NCI-H1417 (cell line): Measurements from ENCODE around the gene CAMK2N2.
"Not testable (repeated sequence)": the region's sequence is repeated elsewhere in the genome, so short reads cannot be mapped to it uniquely, and the experiment has no call there.

Source experiments
- DNase-seq, 3 experiments: peaks; one replicate each; lab custom pipeline; 2025; lab: John Stamatoyannopoulos, UW

The CAMK2N2 gene

GRCh38 chr3:184272269-184272668, 10.9 kb upstream of the CAMK2N2 start:
- DNase-seq: no peak

DNA sequence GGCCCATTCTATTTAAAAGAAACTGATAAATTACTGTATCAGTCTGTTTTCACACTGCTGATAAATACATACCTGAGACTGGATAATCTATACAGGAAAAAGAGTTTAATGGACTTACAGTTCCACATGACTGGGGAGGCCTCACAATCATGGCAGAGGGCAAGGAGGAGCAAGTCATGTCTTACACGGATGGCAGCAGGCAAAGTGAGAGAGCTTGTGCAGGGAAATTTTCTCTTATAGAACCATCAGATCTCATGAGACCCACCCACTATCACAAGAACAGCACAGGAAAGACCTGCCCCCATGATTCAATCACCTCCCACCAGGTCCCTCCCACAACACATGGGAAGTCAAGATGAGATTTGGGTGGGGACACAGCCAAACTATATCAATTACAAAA, 5.9 kb upstream of the CAMK2N2 start:
- DNase-seq: not testable (repeated sequence)

GRCh38 chr3:184262764-184263179, 1.4 kb upstream of the CAMK2N2 start:
- peak in 1 of 3 experiments; percentile 51 for DNase-seq

- peak; percentile 74 to 95 (median 92) for DNase-seq
Measured at GRCh38 chr3:184261854-184262763, 756 bp upstream of the CAMK2N2 start.

GRCh38 chr3:184260724-184261269, 556 bp downstream of the CAMK2N2 start:
- DNase-seq: peak; percentile 8 to 83 (median 80)

- peak in 2 of 3 experiments; percentile 77 for DNase-seq
Measured at GRCh38 chr3:184259878-184260723, 1.3 kb downstream of the CAMK2N2 start.

DNA sequence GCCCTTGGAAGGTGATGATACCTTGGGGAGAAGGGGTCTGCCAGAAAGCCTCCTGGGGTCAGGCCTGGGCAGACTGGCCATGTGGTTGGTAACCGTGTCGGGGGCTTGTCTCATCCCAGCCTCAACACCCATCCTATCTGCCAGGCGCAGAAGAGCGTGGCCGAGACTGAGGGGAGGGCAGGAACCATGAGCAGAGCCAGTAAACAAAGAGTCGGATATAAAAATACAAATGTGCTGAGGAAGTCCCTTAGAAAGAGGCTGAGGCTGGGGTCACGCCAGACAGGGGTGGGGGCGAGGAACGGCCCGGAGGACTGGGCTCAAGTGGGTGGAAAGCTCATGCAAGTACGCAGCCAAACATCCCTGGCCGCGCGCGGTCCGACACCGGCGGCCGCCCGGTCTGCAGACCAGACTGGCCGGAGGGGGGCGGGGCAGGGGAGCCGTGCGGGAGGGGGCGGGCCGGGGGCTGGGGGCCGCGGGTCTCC, 1.9 kb downstream of the CAMK2N2 start:
- peak in 1 of 3 experiments; percentile 47 for DNase-seq

- no peak for DNase-seq
Measured at GRCh38 chr3:184258926-184259325, 2.4 kb downstream of the CAMK2N2 start.

GRCh38 chr3:184257083-184257915, 4.1 kb downstream of the CAMK2N2 start:
- no peak for DNase-seq

- DNase-seq: no peak
Measured at GRCh38 chr3:184255291-184256039, 5.9 kb downstream of the CAMK2N2 start.

DNA sequence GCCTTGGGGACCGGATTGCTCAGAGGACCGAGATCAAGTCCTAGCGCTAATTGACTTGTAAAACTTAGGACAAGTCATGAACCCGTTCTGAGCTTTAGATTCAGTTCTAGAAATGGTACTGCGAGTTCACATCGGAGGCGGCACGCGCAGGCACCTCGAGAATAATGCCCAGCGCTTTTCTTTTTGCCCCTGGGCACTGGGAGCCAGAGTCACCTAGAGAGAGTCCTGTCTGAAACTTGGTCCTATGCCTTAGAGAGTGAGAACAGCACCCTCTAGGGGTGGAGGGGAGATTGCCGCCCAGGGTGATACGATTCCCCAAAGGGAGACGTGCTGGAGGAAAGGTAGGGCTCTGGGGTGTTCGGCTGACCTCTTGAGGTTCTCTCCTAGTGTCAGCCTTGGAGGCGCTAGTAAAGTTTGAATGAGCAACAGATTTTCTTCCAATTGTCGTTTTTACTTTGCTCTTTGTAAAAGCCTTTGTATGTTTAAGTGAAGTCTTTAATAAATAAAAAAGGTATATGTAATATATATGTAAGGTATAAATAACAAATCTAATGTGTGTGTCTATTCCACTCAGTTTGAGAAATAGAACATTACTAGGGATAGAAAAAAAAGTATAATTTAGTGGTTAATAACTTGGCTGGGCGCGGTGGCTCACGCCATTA, 11.1 kb downstream of the CAMK2N2 start:
- peak; percentile 93 to 98 (median 94) for DNase-seq

DNA sequence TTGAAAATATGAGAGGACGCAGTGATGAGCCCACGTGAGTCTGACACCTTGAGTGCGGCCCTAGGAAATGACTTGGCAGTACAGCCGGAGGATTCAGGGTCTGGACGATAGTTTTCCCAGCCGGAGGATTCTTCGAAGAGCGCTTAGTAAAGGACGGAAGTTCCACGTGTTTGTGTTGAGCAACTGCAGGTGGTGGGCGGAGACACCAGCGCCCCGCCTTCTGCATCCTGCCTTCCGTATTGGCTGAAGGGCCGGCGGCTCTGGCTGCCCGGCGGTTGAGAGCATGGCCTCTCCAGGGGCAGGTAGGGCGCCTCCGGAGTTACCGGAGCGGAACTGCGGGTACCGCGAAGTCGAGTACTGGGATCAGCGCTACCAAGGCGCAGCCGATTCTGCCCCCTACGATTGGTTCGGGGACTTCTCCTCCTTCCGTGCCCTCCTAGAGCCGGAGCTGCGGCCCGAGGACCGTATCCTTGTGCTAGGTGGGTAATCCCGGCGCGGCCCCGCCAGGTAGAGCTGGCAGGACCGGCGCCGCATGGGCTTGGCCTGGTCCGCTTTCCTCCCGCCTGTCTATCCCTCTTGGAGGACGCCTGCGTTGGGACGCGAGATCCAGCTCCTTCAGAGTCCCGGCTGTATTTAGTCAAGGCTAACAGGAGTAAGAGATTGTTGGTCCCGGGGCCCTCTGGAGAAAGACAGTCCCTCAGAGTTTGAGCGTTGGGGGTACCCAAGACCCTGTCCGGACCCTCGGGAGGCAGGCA, 11.8 kb downstream of the CAMK2N2 start, which contains the start of gene EEF1AKMT4:
Gene EEF1AKMT4, plus strand, starts transcription at position 261 of the 755 bp plus-strand sequence. Its CDS starts 23 bp downstream, at position 284.
- peak; percentile 95 to 99 (median 99) for DNase-seq

- peak; percentile 91 to 94 (median 91) for DNase-seq
Measured at GRCh38 chr3:184248454-184249411, 12.6 kb downstream of the CAMK2N2 start, which contains the start of gene ALG3. Gene ALG3, minus strand, starts transcription at chr3:184248962. Its CDS starts 22 bp downstream, at chr3:184248940.

- DNase-seq: no peak
Measured at GRCh38 chr3:184242297-184242685, 19.1 kb downstream of the CAMK2N2 start.

- peak; percentile 55 to 73 (median 55) for DNase-seq
Measured at GRCh38 chr3:184241447-184242296, 19.7 kb downstream of the CAMK2N2 start.

- no peak for DNase-seq
Measured at GRCh38 chr3:184241141-184241446, 20.3 kb downstream of the CAMK2N2 start.
